ENCODE data around the gene S1PR5.
"Not testable (repeated sequence)": the region's sequence is repeated elsewhere in the genome, so short reads cannot be mapped to it uniquely, and the experiment has no call there.

Gene S1PR5

GRCh38 chr19:10553943-10554381, 36.7 kb upstream of the S1PR5 start:
- Mint-ChIP-seq H3K27me3 (ENCODE audit: low read depth) (no peaks in the 10 kb centered on the region), H3K4me3 (no peak overlapping the region), H3K9me3 (no peaks in the 10 kb centered on the region), H3K27ac (no peak overlapping the region), H3K36me3 (ENCODE audit: low read depth) (peaks cover 70% of the 10 kb centered on the region), H3K4me1 (no peaks in the 10 kb centered on the region)
- no peak for TF ChIP-seq CTCF (IDR thresholded peaks at IDR 0.05; ENCODE audit: unreplicated experiment in 3 of 3)

GRCh38 chr19:10553087-10553667, 35.9 kb upstream of the S1PR5 start:
- Mint-ChIP-seq H3K36me3 (ENCODE audit: low read depth) (peaks cover 74% of the 10 kb centered on the region), H3K27ac (no peak overlapping the region), H3K4me3 (no peak overlapping the region), H3K4me1 (no peaks in the 10 kb centered on the region), H3K27me3 (ENCODE audit: low read depth) (no peaks in the 10 kb centered on the region), H3K9me3 (no peaks in the 10 kb centered on the region)
- TF ChIP-seq CTCF (IDR thresholded peaks at IDR 0.05; ENCODE audit: unreplicated experiment in 3 of 3) = no peak

GRCh38 chr19:10552510-10553053, 35.3 kb upstream of the S1PR5 start:
- Mint-ChIP-seq H3K27me3 (ENCODE audit: low read depth) (no peaks in the 10 kb centered on the region), H3K27ac (no peak overlapping the region), H3K9me3 (no peaks in the 10 kb centered on the region), H3K36me3 (ENCODE audit: low read depth) (peaks cover 71% of the 10 kb centered on the region), H3K4me3 (no peak overlapping the region), H3K4me1 (no peaks in the 10 kb centered on the region)
- TF ChIP-seq CTCF (IDR thresholded peaks at IDR 0.05; ENCODE audit: unreplicated experiment in 3 of 3) = no peak

- Mint-ChIP-seq H3K4me3 (no peak overlapping the region), H3K36me3 (ENCODE audit: low read depth) (peaks cover 75% of the 10 kb centered on the region), H3K4me1 (no peaks in the 10 kb centered on the region), H3K27ac (no peak overlapping the region), H3K9me3 (no peaks in the 10 kb centered on the region), H3K27me3 (ENCODE audit: low read depth) (no peaks in the 10 kb centered on the region)
- TF ChIP-seq CTCF (IDR thresholded peaks at IDR 0.05; ENCODE audit: unreplicated experiment in 3 of 3) = no peak
Observed at GRCh38 chr19:10551698-10552301, 34.6 kb upstream of the S1PR5 start.

- not testable (repeated sequence) for H3K27ac Mint-ChIP-seq; H3K27me3 Mint-ChIP-seq (ENCODE audit: low read depth); H3K4me1 Mint-ChIP-seq; H3K4me3 Mint-ChIP-seq; H3K9me3 Mint-ChIP-seq
- H3K36me3 Mint-ChIP-seq (ENCODE audit: low read depth) = peaks cover 71% of the 10 kb centered on the region
Observed at GRCh38 chr19:10551006-10551405, 33.8 kb upstream of the S1PR5 start.

GRCh38 chr19:10550336-10550735, 33.1 kb upstream of the S1PR5 start:
- peaks cover 67% of the 10 kb centered on the region for H3K36me3 Mint-ChIP-seq (ENCODE audit: low read depth)
- no peaks in the 10 kb centered on the region for H3K4me1 Mint-ChIP-seq
- no peak overlapping the region for H3K27ac Mint-ChIP-seq
- no peaks in the 10 kb centered on the region for H3K9me3 Mint-ChIP-seq
- no peak overlapping the region for H3K4me3 Mint-ChIP-seq
- no peaks in the 10 kb centered on the region for H3K27me3 Mint-ChIP-seq (ENCODE audit: low read depth)
- TF ChIP-seq CTCF (IDR thresholded peaks at IDR 0.05; ENCODE audit: unreplicated experiment in 3 of 3) = no peak
